Activated CD8-positive, alpha-beta T cell treated with anti-CD3 and anti-CD28 coated beads for 36 hours (primary cell): Measurements from ENCODE around the gene TAF11. TPM values are rescaled to one million over a fixed set of nuclear protein-coding genes. Genes with fewer than 3 reads are reported as not detected.

Experiments used
- ATAC-seq: fragments of 200-7000 bp; cut with Tn5 transposase; one replicate; pipeline ENCODE4 v1.10.0; 2021; ENCODE audit warnings: mild to moderate bottlenecking, moderate library complexity
- CTCF ChIA-PET: fragments of 350-600 bp; sonication (Branson Sonifier 250); formaldehyde crosslinking; loops from one replicate; lab custom pipeline; 2021; ENCODE audit warnings: antibody characterized with exemption; lab: Charles Lee
- POLR2A ChIA-PET: fragments of 350-600 bp; sonication (Branson Sonifier 250); formaldehyde crosslinking; loops from one replicate; lab custom pipeline; 2021; ENCODE audit warnings: antibody characterized with exemption; lab: Charles Lee
- DNase-seq: peaks from one replicate; pipeline ENCODE4 v3.0.0-alpha.2; 2020
- H3K27ac Mint-ChIP-seq: one replicate; pipeline ENCODE4 v1.8.0; 2021; ENCODE audit warnings: mild to moderate bottlenecking, mixed read lengths
- H3K27me3 Mint-ChIP-seq: one replicate; pipeline ENCODE4 v1.8.0; 2021; ENCODE audit warnings: mixed read lengths
- H3K36me3 Mint-ChIP-seq: one replicate; pipeline ENCODE4 v1.8.0; 2021; ENCODE audit warnings: low read depth, mixed read lengths
- H3K4me1 Mint-ChIP-seq: one replicate; pipeline ENCODE4 v1.8.0; 2021; ENCODE audit warnings: low read depth, mixed read lengths
- H3K4me3 Mint-ChIP-seq: one replicate; pipeline ENCODE4 v1.8.0; 2021; ENCODE audit warnings: mild to moderate bottlenecking, moderate library complexity, mixed read lengths
- H3K9me3 Mint-ChIP-seq: one replicate; pipeline ENCODE4 v1.8.0; 2021; ENCODE audit warnings: mixed read lengths
- intact Hi-C: fragments of 100-400 bp; cut with micrococcal nuclease; formaldehyde crosslinking; loops from one replicate; pipeline ENCODE4 v1.10.0; 2022
- total RNA-seq, 2 experiments: library from RNA; stranded (reverse); gene quantifications; one replicate each; pipeline ENCODE4 v1.2.3, GENCODE V29; 2021
- TF ChIP-seq, protein P1 (sequence below): fragments of 200-600 bp; IDR thresholded peaks from one replicate; pipeline ENCODE4 v1.8.0; 2022; ENCODE audit warnings: antibody characterized with exemption, mild to moderate bottlenecking

The TAF11 gene
- total RNA-seq, 2 experiments from 2014 or later = 29.3 to 29.4 TPM

DNA sequence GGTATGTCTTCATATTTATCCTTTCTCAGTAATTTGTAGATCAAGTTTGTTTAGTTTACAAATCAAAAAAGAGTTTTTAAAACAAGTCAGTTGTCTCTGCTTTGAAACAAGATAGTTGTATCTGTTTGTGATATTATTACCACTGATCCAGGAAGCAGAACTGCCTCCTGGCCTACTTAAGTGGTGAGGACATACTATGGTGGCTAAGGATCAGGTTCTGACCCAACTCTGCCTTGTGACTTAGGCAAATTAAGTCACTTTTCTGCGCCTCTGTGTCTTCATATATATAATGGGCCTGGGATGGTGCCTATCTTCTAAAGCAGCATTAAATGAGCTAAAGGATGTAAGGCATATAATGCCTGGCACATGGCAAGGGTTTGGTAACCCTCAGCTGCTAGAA is 9.9 kb upstream of the TAF11 start:
- TF ChIP-seq, protein P1, sequence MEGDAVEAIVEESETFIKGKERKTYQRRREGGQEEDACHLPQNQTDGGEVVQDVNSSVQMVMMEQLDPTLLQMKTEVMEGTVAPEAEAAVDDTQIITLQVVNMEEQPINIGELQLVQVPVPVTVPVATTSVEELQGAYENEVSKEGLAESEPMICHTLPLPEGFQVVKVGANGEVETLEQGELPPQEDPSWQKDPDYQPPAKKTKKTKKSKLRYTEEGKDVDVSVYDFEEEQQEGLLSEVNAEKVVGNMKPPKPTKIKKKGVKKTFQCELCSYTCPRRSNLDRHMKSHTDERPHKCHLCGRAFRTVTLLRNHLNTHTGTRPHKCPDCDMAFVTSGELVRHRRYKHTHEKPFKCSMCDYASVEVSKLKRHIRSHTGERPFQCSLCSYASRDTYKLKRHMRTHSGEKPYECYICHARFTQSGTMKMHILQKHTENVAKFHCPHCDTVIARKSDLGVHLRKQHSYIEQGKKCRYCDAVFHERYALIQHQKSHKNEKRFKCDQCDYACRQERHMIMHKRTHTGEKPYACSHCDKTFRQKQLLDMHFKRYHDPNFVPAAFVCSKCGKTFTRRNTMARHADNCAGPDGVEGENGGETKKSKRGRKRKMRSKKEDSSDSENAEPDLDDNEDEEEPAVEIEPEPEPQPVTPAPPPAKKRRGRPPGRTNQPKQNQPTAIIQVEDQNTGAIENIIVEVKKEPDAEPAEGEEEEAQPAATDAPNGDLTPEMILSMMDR = no peak
- peaks cover 7% of the 10 kb centered on the region for H3K4me1 Mint-ChIP-seq
- intact Hi-C loops = no loop called here
- H3K4me3 Mint-ChIP-seq = no peak overlapping the region
- DNase-seq = no peak
- no peak overlapping the region for H3K27ac Mint-ChIP-seq
- POLR2A ChIA-PET = interaction anchor here (0.7 to 1.0 kb wide), 2 partner anchors 9 kb away, joined by 3 to 4 read pairs; partner anchors contain the start of gene ANKS1A
- H3K36me3 Mint-ChIP-seq = peaks cover 1% of the 10 kb centered on the region
- H3K9me3 Mint-ChIP-seq = no peaks in the 10 kb centered on the region
- ATAC-seq = no peak
- CTCF ChIA-PET = interaction anchor here (1.8 kb wide), 1 partner anchor 89 kb away, joined by 7 read pairs; no protein-coding TSS in a partner anchor
- no peaks in the 10 kb centered on the region for H3K27me3 Mint-ChIP-seq

DNA sequence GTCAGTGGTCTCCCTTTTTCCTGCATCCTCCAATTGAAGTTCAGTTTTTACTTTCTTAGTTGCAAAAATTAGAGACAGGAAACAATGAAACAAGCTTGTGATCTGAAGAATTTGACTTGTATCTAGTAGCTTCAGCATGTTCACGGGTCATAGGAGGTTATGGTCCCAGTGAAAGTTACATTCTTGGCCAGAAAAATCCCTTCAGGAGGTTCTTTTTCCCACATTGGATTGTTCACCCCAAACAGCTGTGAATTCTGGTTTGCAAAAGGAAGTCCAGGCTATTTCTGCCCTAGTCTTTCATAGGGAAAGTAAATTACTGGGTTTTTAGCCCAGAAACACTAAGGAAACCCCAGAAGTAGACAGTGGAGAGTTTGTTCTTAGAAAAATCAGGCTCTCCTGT is 9.3 kb upstream of the TAF11 start:
- ChIA-PET POLR2A (interaction anchor here (1.0 kb wide), 1 partner anchor 8 kb away, joined by 4 read pairs; the partner anchor contains the start of gene ANKS1A), CTCF (interaction anchor here (1.8 kb wide), 1 partner anchor 90 kb away, joined by 7 read pairs; no protein-coding TSS in a partner anchor)
- Mint-ChIP-seq H3K27ac (no peak overlapping the region), H3K4me3 (no peak overlapping the region), H3K4me1 (peaks cover 7% of the 10 kb centered on the region), H3K27me3 (no peaks in the 10 kb centered on the region), H3K36me3 (peaks cover 1% of the 10 kb centered on the region), H3K9me3 (no peaks in the 10 kb centered on the region)
- no peak for ATAC-seq
- TF ChIP-seq, protein P1 = no peak
- DNase-seq = no peak
- intact Hi-C loops = no loop called here

DNA sequence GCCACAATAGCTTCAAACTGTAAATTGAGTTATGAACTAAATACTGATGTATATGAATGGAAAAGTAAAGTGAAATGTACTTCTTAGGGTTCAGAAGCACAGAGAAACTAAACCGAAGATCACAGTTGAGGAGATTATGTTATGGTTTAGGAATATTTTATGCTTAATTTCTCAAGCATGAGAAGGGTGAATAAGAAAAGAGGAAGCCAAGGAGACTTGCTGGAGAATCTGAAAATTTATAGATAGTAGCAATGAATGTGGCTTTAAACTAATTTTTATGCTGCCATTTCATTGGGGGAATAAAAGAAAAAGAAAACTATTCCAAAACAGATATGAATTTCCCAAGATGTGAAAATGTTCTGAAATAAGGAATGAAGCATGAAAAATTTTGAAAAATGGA is 6.9 kb upstream of the TAF11 start:
- H3K27ac Mint-ChIP-seq = no peak overlapping the region
- DNase-seq = no peak
- H3K9me3 Mint-ChIP-seq = no peaks in the 10 kb centered on the region
- TF ChIP-seq, protein P1 = no peak
- H3K27me3 Mint-ChIP-seq = no peaks in the 10 kb centered on the region
- POLR2A ChIA-PET = no interaction called here
- intact Hi-C loops = no loop called here
- peaks cover 15% of the 10 kb centered on the region for H3K4me1 Mint-ChIP-seq
- no peaks in the 10 kb centered on the region for H3K36me3 Mint-ChIP-seq
- no peak overlapping the region for H3K4me3 Mint-ChIP-seq
- CTCF ChIA-PET = no interaction called here
- no peak for ATAC-seq

DNA sequence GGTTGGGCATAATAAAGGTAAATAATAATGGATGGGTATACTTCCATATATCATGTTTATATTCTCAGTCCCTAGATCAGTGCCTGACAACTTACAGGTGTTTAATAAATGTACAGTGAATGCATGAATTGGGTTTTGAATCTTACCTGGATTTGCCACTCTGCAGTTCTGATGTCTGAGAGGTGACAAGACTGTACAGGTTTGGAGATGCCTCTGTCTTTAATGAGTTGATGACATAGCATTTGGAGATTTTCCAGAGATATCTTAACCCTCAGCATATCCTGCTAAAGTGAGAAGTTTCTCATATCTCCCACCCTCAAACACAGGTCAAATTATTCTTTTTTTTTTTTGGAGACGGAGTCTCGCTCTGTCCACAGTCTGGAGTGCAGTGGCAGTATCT is 3.5 kb upstream of the TAF11 start:
- ATAC-seq = no peak
- Mint-ChIP-seq H3K27ac (no peak overlapping the region), H3K4me3 (no peak overlapping the region), H3K27me3 (no peaks in the 10 kb centered on the region), H3K4me1 (peaks cover 18% of the 10 kb centered on the region), H3K9me3 (no peaks in the 10 kb centered on the region), H3K36me3 (peaks cover 3% of the 10 kb centered on the region)
- no peak for DNase-seq
- intact Hi-C loops = no loop called here
- ChIA-PET POLR2A (no interaction called here), CTCF (interaction anchor here (1.2 to 1.6 kb wide), 3 partner anchors 96 to 558 kb away, joined by 3 to 6 read pairs (median 4); no protein-coding TSS in a partner anchor)
- TF ChIP-seq, protein P1 = no peak

- Mint-ChIP-seq H3K4me3 (peak overlapping the region; percentile 100), H3K9me3 (no peaks in the 10 kb centered on the region), H3K4me1 (peaks cover 21% of the 10 kb centered on the region), H3K27me3 (no peaks in the 10 kb centered on the region), H3K36me3 (peaks cover 3% of the 10 kb centered on the region), H3K27ac (no peak overlapping the region)
- no peak for DNase-seq
- ChIA-PET POLR2A (interaction anchor here (1.4 kb wide), 1 partner anchor 11 kb away, joined by 6 read pairs; no protein-coding TSS in a partner anchor), CTCF (interaction anchor here (0.8 to 1.6 kb wide), 4 partner anchors 8 to 559 kb away, joined by 3 to 6 read pairs (median 4); no protein-coding TSS in a partner anchor)
- intact Hi-C loops = no loop called here
- no peak for ATAC-seq
- TF ChIP-seq, protein P1 = no peak
Observed at GRCh38 chr6:34890533-34890925, 2.7 kb upstream of the TAF11 start.
